Measurements from ENCODE around the gene ATP1A4. TPM values are rescaled to one million over a fixed set of nuclear protein-coding genes. Genes with fewer than 3 reads are reported as not detected.

Gene ATP1A4
- total RNA-seq, 1 donor from 2014 or later: not detected

DNA sequence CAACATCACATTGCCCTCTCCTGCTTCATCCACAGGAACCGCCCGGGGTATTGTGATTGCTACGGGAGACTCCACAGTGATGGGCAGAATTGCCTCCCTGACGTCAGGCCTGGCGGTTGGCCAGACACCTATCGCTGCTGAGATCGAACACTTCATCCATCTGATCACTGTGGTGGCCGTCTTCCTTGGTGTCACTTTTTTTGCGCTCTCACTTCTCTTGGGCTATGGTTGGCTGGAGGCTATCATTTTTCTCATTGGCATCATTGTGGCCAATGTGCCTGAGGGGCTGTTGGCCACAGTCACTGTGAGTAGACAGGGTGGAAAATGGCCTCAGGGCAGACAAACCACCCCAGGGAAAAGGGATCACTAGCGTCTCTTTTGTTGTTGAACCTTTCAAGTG is 12.7 kb downstream of the ATP1A4 start:
- peaks cover 14% of the 10 kb centered on the region for H3K4me1 Mint-ChIP-seq (ENCODE audit: low read depth, unreplicated experiment)
- Histone ChIP-seq H3K36me3 (ENCODE audit: insufficient read depth, low read length) (no peaks in the 10 kb centered on the region), H3K9ac (ENCODE audit: low read length) (no peak overlapping the region), H3K4me2 (ENCODE audit: low read length) (no peak overlapping the region), H3K4me3 (ENCODE audit: insufficient read depth, low read depth, low read length) (no peak overlapping the region), H4K20me1 (ENCODE audit: insufficient read depth, low read length) (no peaks in the 10 kb centered on the region), H3K79me2 (ENCODE audit: insufficient read depth, low read length) (no peaks in the 10 kb centered on the region), H2AFZ (ENCODE audit: low read depth, low read length) (no peak overlapping the region), H3K27me3 (ENCODE audit: insufficient read depth, low read length) (peaks cover 2% of the 10 kb centered on the region), H3K4me1 (ENCODE audit: insufficient read depth, low read length) (no peaks in the 10 kb centered on the region), H3K9me3 (ENCODE audit: insufficient read depth, low read depth, low read length) (no peaks in the 10 kb centered on the region), H3K27ac (ENCODE audit: low read depth, low read length) (no peak overlapping the region)
- TF ChIP-seq EZH2 (IDR thresholded peaks at IDR 0.05; ENCODE audit: insufficient read depth, low read length) (no peak), CTCF (IDR thresholded peaks at IDR 0.05; ENCODE audit: insufficient read depth, low read depth, low read length) (no peak)
- DNase-seq (ENCODE audit: low read depth) (no peak), FAIRE-seq (no peak)
- no peak overlapping the region for H3K27ac Mint-ChIP-seq (ENCODE audit: unreplicated experiment)
- no peaks in the 10 kb centered on the region for H3K9me3 Mint-ChIP-seq (ENCODE audit: unreplicated experiment)
- H3K36me3 Mint-ChIP-seq (ENCODE audit: low read depth, unreplicated experiment): no peaks in the 10 kb centered on the region
- no peak overlapping the region for H3K4me3 Mint-ChIP-seq (ENCODE audit: unreplicated experiment)
- peaks cover 5% of the 10 kb centered on the region for H3K27me3 Mint-ChIP-seq (ENCODE audit: low read depth, unreplicated experiment)

DNA sequence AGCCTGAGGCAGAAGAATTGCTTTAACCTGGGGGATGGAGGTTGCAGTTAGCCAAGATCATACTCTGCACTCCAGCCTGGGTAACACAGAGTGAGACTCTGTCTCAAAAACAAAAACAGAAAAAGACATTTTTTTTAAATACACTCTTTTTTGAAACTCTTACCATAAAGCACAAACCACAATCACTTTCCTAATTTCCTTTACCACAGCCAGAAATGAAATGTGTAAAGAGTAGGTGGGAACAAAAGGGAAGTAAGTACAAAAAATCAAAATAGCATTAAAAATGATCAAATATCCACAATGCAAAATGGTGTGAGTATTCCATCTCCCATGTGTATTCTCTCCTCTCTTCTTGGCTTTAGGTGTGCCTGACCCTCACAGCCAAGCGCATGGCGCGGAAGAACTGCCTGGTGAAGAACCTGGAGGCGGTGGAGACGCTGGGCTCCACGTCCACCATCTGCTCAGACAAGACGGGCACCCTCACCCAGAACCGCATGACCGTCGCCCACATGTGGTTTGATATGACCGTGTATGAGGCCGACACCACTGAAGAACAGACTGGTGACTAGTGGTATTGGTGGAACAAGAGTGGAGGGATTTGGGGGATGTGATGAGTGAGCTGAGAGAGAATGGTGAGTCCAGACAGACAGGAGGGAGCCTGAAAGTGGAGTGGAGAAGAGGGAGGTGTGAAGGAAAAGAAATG is 14.9 kb downstream of the ATP1A4 start:
- TF ChIP-seq EZH2 (IDR thresholded peaks at IDR 0.05; ENCODE audit: insufficient read depth, low read length) (no peak), CTCF (IDR thresholded peaks at IDR 0.05; ENCODE audit: insufficient read depth, low read depth, low read length) (no peak)
- Mint-ChIP-seq H3K4me3 (ENCODE audit: unreplicated experiment) (peak overlapping the region; percentile 40), H3K9me3 (ENCODE audit: unreplicated experiment) (no peaks in the 10 kb centered on the region), H3K27me3 (ENCODE audit: low read depth, unreplicated experiment) (peaks cover 5% of the 10 kb centered on the region), H3K36me3 (ENCODE audit: low read depth, unreplicated experiment) (no peaks in the 10 kb centered on the region), H3K4me1 (ENCODE audit: low read depth, unreplicated experiment) (peaks cover 26% of the 10 kb centered on the region), H3K27ac (ENCODE audit: unreplicated experiment) (no peak overlapping the region)
- Histone ChIP-seq H3K4me2 (ENCODE audit: low read length) (no peak overlapping the region), H3K27me3 (ENCODE audit: insufficient read depth, low read length) (peaks cover 2% of the 10 kb centered on the region), H3K9ac (ENCODE audit: low read length) (no peak overlapping the region), H3K4me1 (ENCODE audit: insufficient read depth, low read length) (peaks cover 3% of the 10 kb centered on the region), H3K79me2 (ENCODE audit: insufficient read depth, low read length) (no peaks in the 10 kb centered on the region), H4K20me1 (ENCODE audit: insufficient read depth, low read length) (no peaks in the 10 kb centered on the region), H3K36me3 (ENCODE audit: insufficient read depth, low read length) (no peaks in the 10 kb centered on the region), H3K9me3 (ENCODE audit: insufficient read depth, low read depth, low read length) (no peaks in the 10 kb centered on the region), H3K27ac (ENCODE audit: low read depth, low read length) (no peak overlapping the region), H2AFZ (ENCODE audit: low read depth, low read length) (no peak overlapping the region), H3K4me3 (ENCODE audit: insufficient read depth, low read depth, low read length) (no peak overlapping the region)
- no peak for FAIRE-seq
- DNase-seq (ENCODE audit: low read depth): no peak

- Mint-ChIP-seq H3K4me1 (ENCODE audit: low read depth, unreplicated experiment) (peaks cover 31% of the 10 kb centered on the region), H3K4me3 (ENCODE audit: unreplicated experiment) (no peak overlapping the region), H3K36me3 (ENCODE audit: low read depth, unreplicated experiment) (no peaks in the 10 kb centered on the region), H3K27me3 (ENCODE audit: low read depth, unreplicated experiment) (peaks cover 7% of the 10 kb centered on the region), H3K27ac (ENCODE audit: unreplicated experiment) (no peak overlapping the region), H3K9me3 (ENCODE audit: unreplicated experiment) (no peaks in the 10 kb centered on the region)
- no peak overlapping the region for H3K4me3 ChIP-seq (ENCODE audit: insufficient read depth, low read depth, low read length)
- H3K27ac ChIP-seq (ENCODE audit: low read depth, low read length): no peak overlapping the region
- no peak overlapping the region for H3K4me2 ChIP-seq (ENCODE audit: low read length)
- H3K9me3 ChIP-seq (ENCODE audit: insufficient read depth, low read depth, low read length): no peaks in the 10 kb centered on the region
- no peaks in the 10 kb centered on the region for H3K36me3 ChIP-seq (ENCODE audit: insufficient read depth, low read length)
- no peak overlapping the region for H2AFZ ChIP-seq (ENCODE audit: low read depth, low read length)
- FAIRE-seq: no peak
- no peak for DNase-seq (ENCODE audit: low read depth)
- no peaks in the 10 kb centered on the region for H4K20me1 ChIP-seq (ENCODE audit: insufficient read depth, low read length)
- no peak overlapping the region for H3K9ac ChIP-seq (ENCODE audit: low read length)
- TF ChIP-seq CTCF (IDR thresholded peaks at IDR 0.05; ENCODE audit: insufficient read depth, low read depth, low read length) (no peak), EZH2 (IDR thresholded peaks at IDR 0.05; ENCODE audit: insufficient read depth, low read length) (no peak)
- H3K4me1 ChIP-seq (ENCODE audit: insufficient read depth, low read length): peaks cover 7% of the 10 kb centered on the region
- no peaks in the 10 kb centered on the region for H3K79me2 ChIP-seq (ENCODE audit: insufficient read depth, low read length)
- H3K27me3 ChIP-seq (ENCODE audit: insufficient read depth, low read length): peaks cover 2% of the 10 kb centered on the region
These were observed 15.7 kb downstream of the ATP1A4 start for GRCh38 chr1:160167056-160167455.
